Endodermal cell (in vitro differentiated cells): ENCODE results near the gene EHD4. TPM values are rescaled to one million over a fixed set of nuclear protein-coding genes. Genes with fewer than 3 reads are reported as not detected.

Experiments
- DNase-seq: peaks from one replicate; pipeline ENCODE4 v3.0.0-alpha.2; 2017
- H3K27ac ChIP-seq: 2 replicates; pipeline ENCODE4 v1.5.1; 2013; ENCODE audit warnings: mild to moderate bottlenecking, low read depth, low read length, moderate library complexity
- H3K27me3 ChIP-seq: 2 replicates; pipeline ENCODE4 v1.6.1; 2013; ENCODE audit warnings: mild to moderate bottlenecking, low read length, moderate library complexity; ENCODE audit not compliant: insufficient read depth, control insufficient read depth, poor library complexity, severe bottlenecking
- H3K36me3 ChIP-seq: 2 replicates; pipeline ENCODE4 v1.7.0; 2013; ENCODE audit warnings: mild to moderate bottlenecking, low read length, moderate library complexity; ENCODE audit not compliant: control insufficient read depth, insufficient read depth
- H3K4me1 ChIP-seq: one replicate; pipeline ENCODE4 v1.7.0; 2013; ENCODE audit warnings: low read length; ENCODE audit not compliant: control insufficient read depth, insufficient read depth
- H3K4me3 ChIP-seq: 2 replicates; pipeline ENCODE4 v1.5.1; 2013; ENCODE audit warnings: mild to moderate bottlenecking, low read length, moderate library complexity
- H3K9ac ChIP-seq: 2 replicates; pipeline ENCODE4 v1.6.1; 2013; ENCODE audit warnings: mild to moderate bottlenecking, low read length, moderate library complexity; ENCODE audit not compliant: poor library complexity, severe bottlenecking; ENCODE audit errors: extremely low read depth
- H3K9me3 ChIP-seq: 2 replicates; pipeline ENCODE4 v1.6.1; 2013; ENCODE audit warnings: mild to moderate bottlenecking, low read length, moderate library complexity; ENCODE audit not compliant: control insufficient read depth
- H3K27ac Mint-ChIP-seq: 2 replicates; pipeline ENCODE4 v1.8.0; 2020; ENCODE audit warnings: mixed read lengths
- H3K27me3 Mint-ChIP-seq: 2 replicates; pipeline ENCODE4 v1.8.0; 2021; ENCODE audit warnings: mild to moderate bottlenecking, mixed read lengths; ENCODE audit not compliant: insufficient read depth
- H3K36me3 Mint-ChIP-seq: 2 replicates; pipeline ENCODE4 v1.8.0; 2020; ENCODE audit warnings: low read depth, mixed read lengths
- H3K4me1 Mint-ChIP-seq: 2 replicates; pipeline ENCODE4 v1.8.0; 2020; ENCODE audit warnings: mixed read lengths
- H3K4me3 Mint-ChIP-seq: 2 replicates; pipeline ENCODE4 v1.8.0; 2020; ENCODE audit warnings: mild to moderate bottlenecking, moderate library complexity, mixed read lengths
- H3K9me3 Mint-ChIP-seq: 2 replicates; pipeline ENCODE4 v1.8.0; 2020; ENCODE audit warnings: mild to moderate bottlenecking, mixed read lengths
- CTCF ChIP-seq: fragments of 200-600 bp; sonication (generic); conservative IDR thresholded peaks from 2 replicates; pipeline ENCODE4 v1.5.0; 2021; ENCODE audit warnings: antibody characterized with exemption, mild to moderate bottlenecking
- WGBS, 2 experiments: methylation state at CpG; one replicate each; pipeline versions ENCODE4 v1.1.5 to v1.1.7; 2013; ENCODE audit warnings: missing lambda C conversion rate in 2 of 2, mixed read lengths in 1 of 2; ENCODE audit not compliant: insufficient coverage in 1 of 2, insufficient read length in 1 of 2; 5-methylcytosine and 5-hydroxymethylcytosine counted together
- total RNA-seq, 2 donors: library from RNA; stranded (reverse); fragmentation: NEBNext Ultra II Directional in 1 of 2; extraction: Animal tissue kit (Norgen Biotek cat#: 25700) in 1 of 2; gene quantifications; 2 replicates in 1 of 2; 3 replicates in 1 of 2; pipeline ENCODE4 v1.2.1, GENCODE V29; 2021

EHD4 gene
- total RNA-seq, 2 donors from 2014 or later = 16.9 to 17.3 TPM

GRCh38 chr15:41914411-41914810 is 57.9 kb downstream of the EHD4 start:
- Mint-ChIP-seq H3K9me3 (no peaks in the 10 kb centered on the region), H3K27me3 (no peaks in the 10 kb centered on the region), H3K36me3 (peaks cover 34% of the 10 kb centered on the region), H3K4me1 (no peaks in the 10 kb centered on the region), H3K27ac (no peak overlapping the region), H3K4me3 (no peak overlapping the region)
- DNase-seq = no peak
- Histone ChIP-seq H3K27ac (no peak overlapping the region), H3K9me3 (no peaks in the 10 kb centered on the region), H3K27me3 (no peaks in the 10 kb centered on the region), H3K4me3 (no peak overlapping the region), H3K9ac (no peak overlapping the region), H3K36me3 (peaks cover 32% of the 10 kb centered on the region), H3K4me1 (no peaks in the 10 kb centered on the region)
- TF ChIP-seq CTCF = no peak
- WGBS, 2 experiments = 94 to 95% methylated on average over 4 to 5 of the region's 5 CpGs

- TF ChIP-seq CTCF = no peak
- DNase-seq = no peak
- Histone ChIP-seq H3K36me3 (peaks cover 34% of the 10 kb centered on the region), H3K4me3 (no peak overlapping the region), H3K27me3 (no peaks in the 10 kb centered on the region), H3K9me3 (no peaks in the 10 kb centered on the region), H3K27ac (no peak overlapping the region), H3K9ac (no peak overlapping the region), H3K4me1 (no peaks in the 10 kb centered on the region)
- H3K36me3 Mint-ChIP-seq = peaks cover 41% of the 10 kb centered on the region
- no peaks in the 10 kb centered on the region for H3K27me3 Mint-ChIP-seq
- no peak overlapping the region for H3K4me3 Mint-ChIP-seq
- WGBS, 2 experiments = 68 to 83% methylated on average over 1 to 3 of the region's 3 CpGs
- no peaks in the 10 kb centered on the region for H3K4me1 Mint-ChIP-seq
- H3K9me3 Mint-ChIP-seq = no peaks in the 10 kb centered on the region
- no peak overlapping the region for H3K27ac Mint-ChIP-seq
Measured at GRCh38 chr15:41913256-41913655, 59.1 kb downstream of the EHD4 start.

- H3K36me3 ChIP-seq = peaks cover 37% of the 10 kb centered on the region
- no peak overlapping the region for H3K27ac Mint-ChIP-seq
- TF ChIP-seq CTCF = no peak
- H3K4me3 Mint-ChIP-seq = no peak overlapping the region
- H3K27ac ChIP-seq = no peak overlapping the region
- no peaks in the 10 kb centered on the region for H3K27me3 Mint-ChIP-seq
- no peaks in the 10 kb centered on the region for H3K4me1 ChIP-seq
- no peak overlapping the region for H3K4me3 ChIP-seq
- 92 to 95% methylated on average over 10 to 14 of the region's 14 CpGs for WGBS, 2 experiments
- H3K4me1 Mint-ChIP-seq = no peaks in the 10 kb centered on the region
- peaks cover 41% of the 10 kb centered on the region for H3K36me3 Mint-ChIP-seq
- H3K9ac ChIP-seq = no peak overlapping the region
- H3K9me3 ChIP-seq = peaks cover 6% of the 10 kb centered on the region
- H3K9me3 Mint-ChIP-seq = no peaks in the 10 kb centered on the region
- H3K27me3 ChIP-seq = no peaks in the 10 kb centered on the region
- DNase-seq = no peak
Measured at GRCh38 chr15:41911691-41912345, 60.5 kb downstream of the EHD4 start.
